GM12864 (cell line): ENCODE measurements around the gene TEN1.

Experiments used
- DNase-seq: peaks from one replicate; pipeline ENCODE4 v3.0.0-alpha.2; 2011; ENCODE audit warnings: low read depth
- H3K4me3 ChIP-seq: 2 replicates; pipeline ENCODE4 v1.5.1; 2011; ENCODE audit warnings: mild to moderate bottlenecking, low read depth, low read length, control low read depth
- TF ChIP-seq, protein P1 (sequence below): IDR thresholded peaks from 2 replicates; pipeline ENCODE4 v1.5.1; 2011; ENCODE audit warnings: low read depth, mild to moderate bottlenecking, moderate library complexity, low read length, control low read depth, inconsistent platforms; ENCODE audit errors: missing control alignments

Gene TEN1

DNA sequence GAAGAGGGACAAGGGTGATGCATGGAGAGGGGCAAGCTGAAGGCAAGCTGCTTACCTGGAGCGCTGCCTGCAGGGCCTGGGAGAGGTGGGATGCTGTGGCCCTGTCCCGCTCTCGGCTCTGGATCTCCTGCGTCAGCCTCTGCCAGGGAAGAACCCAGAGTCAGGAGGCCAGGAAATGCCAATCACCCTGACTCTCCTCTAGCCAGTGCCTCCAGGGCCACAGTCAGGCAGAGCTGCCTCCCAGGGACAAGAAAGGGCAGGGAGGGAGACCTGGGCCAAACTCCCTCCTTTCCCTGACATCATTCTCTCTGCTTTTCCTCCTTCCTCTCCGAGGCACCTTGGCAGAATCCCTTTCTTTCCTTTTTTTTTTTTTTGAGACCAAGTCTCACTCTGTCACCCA lies 32.9 kb downstream of the TEN1 start:
- H3K4me3 ChIP-seq = no peak overlapping the region
- DNase-seq = no peak
- TF ChIP-seq, protein P1, sequence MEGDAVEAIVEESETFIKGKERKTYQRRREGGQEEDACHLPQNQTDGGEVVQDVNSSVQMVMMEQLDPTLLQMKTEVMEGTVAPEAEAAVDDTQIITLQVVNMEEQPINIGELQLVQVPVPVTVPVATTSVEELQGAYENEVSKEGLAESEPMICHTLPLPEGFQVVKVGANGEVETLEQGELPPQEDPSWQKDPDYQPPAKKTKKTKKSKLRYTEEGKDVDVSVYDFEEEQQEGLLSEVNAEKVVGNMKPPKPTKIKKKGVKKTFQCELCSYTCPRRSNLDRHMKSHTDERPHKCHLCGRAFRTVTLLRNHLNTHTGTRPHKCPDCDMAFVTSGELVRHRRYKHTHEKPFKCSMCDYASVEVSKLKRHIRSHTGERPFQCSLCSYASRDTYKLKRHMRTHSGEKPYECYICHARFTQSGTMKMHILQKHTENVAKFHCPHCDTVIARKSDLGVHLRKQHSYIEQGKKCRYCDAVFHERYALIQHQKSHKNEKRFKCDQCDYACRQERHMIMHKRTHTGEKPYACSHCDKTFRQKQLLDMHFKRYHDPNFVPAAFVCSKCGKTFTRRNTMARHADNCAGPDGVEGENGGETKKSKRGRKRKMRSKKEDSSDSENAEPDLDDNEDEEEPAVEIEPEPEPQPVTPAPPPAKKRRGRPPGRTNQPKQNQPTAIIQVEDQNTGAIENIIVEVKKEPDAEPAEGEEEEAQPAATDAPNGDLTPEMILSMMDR = no peak

DNA sequence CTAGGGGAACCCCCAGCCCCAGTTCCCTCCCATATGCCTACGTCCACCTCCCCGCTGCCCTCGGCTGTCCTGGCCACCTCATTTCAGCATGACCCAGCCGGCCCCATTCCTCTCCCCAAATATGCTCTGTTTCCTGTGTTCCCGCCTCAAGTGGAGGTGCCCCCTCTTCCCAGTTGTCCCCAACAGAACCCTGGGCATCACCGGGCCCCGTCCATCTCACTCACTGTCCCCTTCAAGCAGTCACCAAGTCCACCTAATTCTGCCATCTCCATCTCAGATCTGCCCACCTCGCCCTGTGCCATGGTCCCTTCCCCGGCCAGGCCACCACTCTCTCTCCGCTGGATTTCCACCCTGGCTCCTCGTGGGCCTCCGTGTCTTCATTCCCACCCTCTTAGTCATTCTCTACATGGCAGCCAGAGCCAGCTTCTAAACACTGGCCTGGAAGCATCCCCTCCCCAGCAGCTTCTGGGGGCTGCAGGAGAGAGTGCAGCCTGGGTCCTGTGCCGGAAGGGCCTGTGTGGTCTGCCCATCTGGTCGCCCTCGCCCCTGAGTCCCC lies 34.4 kb downstream of the TEN1 start:
- DNase-seq = no peak
- no peak overlapping the region for H3K4me3 ChIP-seq
- TF ChIP-seq, protein P1 = no peak

DNA sequence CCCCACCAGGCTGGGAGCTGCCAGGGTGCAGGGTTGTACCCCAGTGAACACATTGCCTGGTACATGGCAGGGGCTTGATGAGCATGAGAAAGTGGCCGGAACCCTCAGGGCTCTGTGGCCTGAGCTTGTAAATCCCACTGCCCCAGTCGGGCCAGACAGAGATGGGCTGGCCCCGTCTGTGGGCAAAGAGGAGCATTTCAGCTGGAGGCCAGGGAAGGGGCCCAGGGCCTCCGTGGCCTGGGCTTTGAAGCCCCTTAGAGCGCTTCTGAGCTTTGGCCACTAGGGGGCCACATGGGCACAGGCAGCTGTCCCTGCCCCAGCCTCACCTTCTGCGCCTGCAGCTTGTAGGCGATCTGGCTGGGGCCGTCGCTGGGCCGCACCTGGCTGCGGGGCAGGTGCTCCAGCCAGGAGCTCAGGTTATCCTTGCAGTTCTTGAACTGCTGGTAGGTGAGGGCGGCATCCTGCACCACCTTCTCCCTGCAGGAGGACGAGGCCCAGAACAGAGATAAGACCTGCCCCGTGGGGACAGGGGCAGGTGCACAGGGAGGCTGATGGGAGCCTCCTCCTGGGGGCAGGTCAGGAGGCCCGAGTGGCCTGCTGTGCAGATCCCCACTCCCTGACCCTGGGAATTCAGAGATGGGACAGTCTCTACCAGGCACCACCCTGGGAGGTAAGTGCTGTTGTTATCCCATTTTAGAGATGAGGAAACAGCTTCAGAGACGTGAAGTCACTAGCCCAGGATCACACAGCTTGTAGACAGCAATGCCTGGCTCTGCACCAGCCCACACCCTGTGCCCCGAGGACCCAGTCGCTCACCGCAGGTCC lies 35.3 kb downstream of the TEN1 start:
- H3K4me3 ChIP-seq = no peak overlapping the region
- TF ChIP-seq, protein P1 = peak; percentile 99
- peak; percentile 33 for DNase-seq

DNA sequence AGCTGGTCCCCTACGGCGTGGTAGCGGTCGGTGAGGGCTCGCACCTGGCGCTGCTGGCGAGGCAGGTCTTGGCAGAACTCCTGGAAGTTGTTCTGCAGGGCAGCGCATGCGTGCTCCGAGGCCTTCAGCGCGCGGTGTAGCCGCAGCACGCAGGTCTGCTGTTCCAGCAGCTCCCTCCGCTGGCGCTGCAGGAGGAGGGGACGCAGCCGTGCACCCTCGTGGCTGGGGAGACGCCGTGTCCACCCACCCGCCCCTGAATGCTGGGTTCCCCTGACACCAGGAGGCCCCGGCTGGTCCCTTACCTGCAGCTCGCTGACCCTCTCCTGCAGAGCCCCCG lies 35.9 kb downstream of the TEN1 start:
- no peak overlapping the region for H3K4me3 ChIP-seq
- DNase-seq = no peak
- TF ChIP-seq, protein P1 = no peak

DNA sequence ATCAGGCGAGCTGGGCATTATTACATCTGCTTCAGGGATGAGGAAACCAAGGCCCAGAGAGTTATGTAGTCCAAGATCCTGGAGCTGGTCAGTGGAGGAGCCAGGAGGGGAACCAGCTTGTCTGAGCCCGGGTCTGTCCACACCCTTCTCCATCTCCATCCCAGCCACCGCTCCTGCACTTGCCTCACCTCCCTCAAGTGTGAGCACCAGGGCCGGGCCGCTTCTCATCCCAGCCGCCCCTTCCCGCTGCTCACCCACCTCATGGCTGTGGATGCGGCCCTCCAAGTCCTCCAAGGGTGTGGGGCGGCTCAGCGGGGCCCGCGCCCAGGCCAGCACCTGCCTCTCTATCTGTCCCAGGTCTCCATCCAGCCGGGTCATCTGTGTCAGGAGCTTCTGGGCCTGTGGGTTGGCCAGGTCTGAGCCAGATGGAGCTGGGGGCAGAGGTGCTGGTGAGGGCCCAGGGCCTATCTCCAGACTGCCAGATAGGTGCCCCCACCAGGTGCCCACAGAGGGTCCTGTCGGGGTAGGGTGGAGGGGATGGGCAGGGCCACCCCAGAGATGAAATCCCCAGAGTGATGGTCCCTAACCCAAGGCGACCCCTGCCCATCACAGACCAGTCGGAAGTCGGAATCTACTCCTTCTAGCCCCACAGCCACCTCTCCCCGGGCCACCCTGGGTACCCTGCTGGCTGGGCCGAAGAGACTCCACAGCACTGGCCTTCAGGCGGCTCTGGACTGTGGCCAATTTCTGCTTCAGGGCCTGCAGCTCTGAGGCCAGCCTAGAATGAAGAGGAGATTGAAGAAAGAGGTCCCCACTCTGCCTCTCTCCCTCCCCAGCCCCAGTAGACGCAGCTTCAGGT lies 38.7 kb downstream of the TEN1 start:
- DNase-seq = no peak
- no peak overlapping the region for H3K4me3 ChIP-seq
- TF ChIP-seq, protein P1 = no peak

DNA sequence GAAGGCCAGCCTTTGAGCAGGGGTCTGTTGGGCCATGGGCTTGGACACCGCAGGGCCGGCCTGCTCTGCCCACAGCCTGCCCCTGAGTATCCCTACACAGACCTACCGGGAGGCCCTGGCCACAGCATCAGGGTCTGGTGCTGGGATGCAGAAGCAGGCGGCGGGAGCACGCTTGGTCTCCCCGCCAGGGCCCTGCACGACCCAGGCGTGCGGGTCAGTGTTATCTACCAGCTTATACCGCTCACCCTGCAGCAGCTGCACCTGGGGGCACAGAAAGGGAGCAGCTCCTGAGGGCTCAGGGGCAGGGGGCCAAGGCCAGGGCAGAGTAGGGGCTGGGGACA lies 39.3 kb downstream of the TEN1 start:
- TF ChIP-seq, protein P1 = no peak
- no peak for DNase-seq
- H3K4me3 ChIP-seq = no peak overlapping the region
